HG02973 (cell line): ENCODE data around the gene SLC25A39.

Experiments
- ATAC-seq: cut with Tn5 transposase; IDR thresholded peaks from one replicate; pipeline ENCODE4 v1.9.1; 2021; ENCODE audit warnings: moderate library complexity; ENCODE audit not compliant: unreplicated experiment

The SLC25A39 gene

GRCh38 chr17:44280392-44280937, 44.2 kb downstream of the SLC25A39 start:
- no peak for ATAC-seq

GRCh38 chr17:44279666-44280391, 44.8 kb downstream of the SLC25A39 start:
- peak; percentile 62 for ATAC-seq

GRCh38 chr17:44279346-44279665, 45.3 kb downstream of the SLC25A39 start:
- ATAC-seq, result no peak

- no peak for ATAC-seq
Measured at GRCh38 chr17:44277976-44278375, 46.6 kb downstream of the SLC25A39 start.

DNA sequence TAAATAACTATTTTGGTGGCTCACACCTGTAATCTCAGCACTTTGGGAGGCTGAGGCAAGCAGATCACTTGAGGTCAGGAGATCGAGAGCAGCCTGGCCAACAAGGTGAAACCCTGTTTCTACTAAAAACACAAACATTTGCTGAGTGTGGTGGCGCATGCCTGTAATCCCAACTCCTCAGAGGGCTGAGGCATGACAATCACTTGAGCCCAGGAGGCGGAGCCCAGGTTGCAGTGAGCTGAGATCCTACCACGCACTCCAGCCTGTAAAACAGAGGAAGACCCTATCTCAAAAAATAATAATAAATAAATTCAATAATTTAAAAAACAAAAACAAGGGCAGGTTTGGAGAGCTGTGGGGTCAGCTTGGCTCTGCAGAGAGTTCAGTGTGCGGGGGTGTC, 51.0 kb downstream of the SLC25A39 start:
- ATAC-seq, result no peak

DNA sequence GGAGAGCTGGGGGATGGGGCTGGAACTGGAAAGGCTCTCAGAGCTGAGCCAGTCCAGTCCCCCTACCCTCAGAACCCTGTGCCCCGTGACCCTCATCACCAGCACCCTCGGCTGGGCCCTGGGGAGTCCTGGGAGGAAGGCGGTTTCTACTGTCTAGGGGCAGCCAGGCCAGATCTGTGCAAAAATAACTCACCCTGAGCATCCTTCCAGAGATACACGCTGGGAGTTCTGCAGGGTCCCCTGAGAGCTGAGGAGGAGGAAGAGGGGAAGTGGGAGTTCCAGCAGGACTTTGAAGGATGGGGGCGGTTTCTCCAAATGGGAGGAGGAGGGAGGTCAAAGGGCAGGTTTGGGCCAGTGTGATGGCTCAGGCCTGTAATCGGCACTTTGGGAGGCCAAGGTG, 51.7 kb downstream of the SLC25A39 start:
- ATAC-seq, result no peak

DNA sequence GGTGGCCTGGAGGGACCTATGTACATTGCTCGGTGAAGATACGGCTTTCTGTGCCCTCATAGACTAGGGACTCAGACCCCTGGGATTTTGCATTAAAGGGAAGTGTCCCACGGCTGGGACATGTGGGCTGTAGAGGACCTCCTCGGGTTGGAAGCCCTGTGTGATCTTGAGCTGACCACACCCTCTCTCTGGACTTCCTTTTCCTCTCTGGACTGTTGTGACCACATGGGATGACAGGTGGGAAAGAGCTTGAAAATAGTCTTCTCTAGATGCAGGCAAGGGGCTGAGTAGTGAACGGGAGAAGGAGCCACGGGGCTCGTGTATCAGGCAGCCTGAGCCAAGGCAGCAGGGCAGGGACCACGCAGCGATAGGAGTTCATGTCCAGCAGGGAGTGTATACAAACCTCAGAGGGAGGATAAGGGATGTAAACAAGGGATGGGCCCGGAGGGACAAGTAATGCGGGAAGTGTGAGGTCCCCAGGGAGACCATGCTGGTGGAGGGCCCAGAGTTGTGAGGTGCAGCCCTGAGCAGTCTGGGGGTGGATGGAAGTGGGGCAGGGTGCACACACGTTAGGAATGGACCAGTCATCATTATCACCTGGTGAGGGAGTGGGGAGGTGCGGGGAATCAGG, 52.2 kb downstream of the SLC25A39 start:
- no peak for ATAC-seq
